GM10248 (cell line): ENCODE results near the gene NEU1.

ENCODE experiments used
- CTCF ChIA-PET: fragments of 300-600 bp; sonication (Branson Sonifier 250); formaldehyde crosslinking; extraction: SDS; loops from one replicate; lab custom pipeline; 2021; ENCODE audit warnings: antibody characterized with exemption; lab: Yijun Ruan, JAX
- POLR2A ChIA-PET: fragments of 350-650 bp; sonication (Branson Sonifier 250); formaldehyde crosslinking; extraction: SDS; loops from one replicate; lab custom pipeline; 2020; ENCODE audit warnings: antibody characterized with exemption; lab: Yijun Ruan, JAX
- DNase-seq: peaks from one replicate; pipeline ENCODE4 v3.0.0; 2012; ENCODE audit errors: extremely low spot score
- TF ChIP-seq, protein P1 (sequence below): IDR thresholded peaks from 2 replicates; pipeline ENCODE4 v1.5.1; 2012; ENCODE audit warnings: mild to moderate bottlenecking, low read depth; ENCODE audit errors: extremely low read depth, missing control alignments, control extremely low read depth

Gene NEU1

DNA sequence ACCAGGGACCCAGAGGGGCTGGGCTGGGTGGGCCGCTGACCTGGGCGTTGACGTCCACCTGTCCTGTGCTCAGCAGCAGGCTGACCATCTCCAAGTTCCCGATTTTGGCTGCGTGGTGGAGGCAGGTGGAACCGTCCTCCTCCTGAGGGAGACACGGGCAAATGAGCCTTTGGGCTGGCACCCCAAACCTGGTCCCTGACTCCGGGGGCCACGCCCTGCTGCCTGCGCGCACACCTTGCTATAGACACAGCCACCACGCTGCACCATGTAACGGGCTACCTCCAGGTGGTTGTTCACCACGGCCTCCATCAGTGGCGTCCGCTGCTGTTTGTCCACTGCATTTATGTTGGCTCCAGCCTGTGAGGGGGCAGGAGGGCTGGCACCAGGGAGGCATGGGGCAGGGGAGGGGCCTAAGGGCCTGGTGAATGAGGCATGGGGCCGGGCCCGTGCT is 23.9 kb upstream of the NEU1 start:
- no peak for DNase-seq
- CTCF ChIA-PET, result interaction anchor here (1.0 to 3.1 kb wide), 2 partner anchors 10 to 23 kb away, joined by 3 to 12 read pairs; no protein-coding TSS in a partner anchor
- POLR2A ChIA-PET, result interaction anchor here (0.6 kb wide), 1 partner anchor 35 kb away, joined by 3 read pairs; no protein-coding TSS in a partner anchor
- TF ChIP-seq, protein P1, sequence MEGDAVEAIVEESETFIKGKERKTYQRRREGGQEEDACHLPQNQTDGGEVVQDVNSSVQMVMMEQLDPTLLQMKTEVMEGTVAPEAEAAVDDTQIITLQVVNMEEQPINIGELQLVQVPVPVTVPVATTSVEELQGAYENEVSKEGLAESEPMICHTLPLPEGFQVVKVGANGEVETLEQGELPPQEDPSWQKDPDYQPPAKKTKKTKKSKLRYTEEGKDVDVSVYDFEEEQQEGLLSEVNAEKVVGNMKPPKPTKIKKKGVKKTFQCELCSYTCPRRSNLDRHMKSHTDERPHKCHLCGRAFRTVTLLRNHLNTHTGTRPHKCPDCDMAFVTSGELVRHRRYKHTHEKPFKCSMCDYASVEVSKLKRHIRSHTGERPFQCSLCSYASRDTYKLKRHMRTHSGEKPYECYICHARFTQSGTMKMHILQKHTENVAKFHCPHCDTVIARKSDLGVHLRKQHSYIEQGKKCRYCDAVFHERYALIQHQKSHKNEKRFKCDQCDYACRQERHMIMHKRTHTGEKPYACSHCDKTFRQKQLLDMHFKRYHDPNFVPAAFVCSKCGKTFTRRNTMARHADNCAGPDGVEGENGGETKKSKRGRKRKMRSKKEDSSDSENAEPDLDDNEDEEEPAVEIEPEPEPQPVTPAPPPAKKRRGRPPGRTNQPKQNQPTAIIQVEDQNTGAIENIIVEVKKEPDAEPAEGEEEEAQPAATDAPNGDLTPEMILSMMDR, result no peak

DNA sequence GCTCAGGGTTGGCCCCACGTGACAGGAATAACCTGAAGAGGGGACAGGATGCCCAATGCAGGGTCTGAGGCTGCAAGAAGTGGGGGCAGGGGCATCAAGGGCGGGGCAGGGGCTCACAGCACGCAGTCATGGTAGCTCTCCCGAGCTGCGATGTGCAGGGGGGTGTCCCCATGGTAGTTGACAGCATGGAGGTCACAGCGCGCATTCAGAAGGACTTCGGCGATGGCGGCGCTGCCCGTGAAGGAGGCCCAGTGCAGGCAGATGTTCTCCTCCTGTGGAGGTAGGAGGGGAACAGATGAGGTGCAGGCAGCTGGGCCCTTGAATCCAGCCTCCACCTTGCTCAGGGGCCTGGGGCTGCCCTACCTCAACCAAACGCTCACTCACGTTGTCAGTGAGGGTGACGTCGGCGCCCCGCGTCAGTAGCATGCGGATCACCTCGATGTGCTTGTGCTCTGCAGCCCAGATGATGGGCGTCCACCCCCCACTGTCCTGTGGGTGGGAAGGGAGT is 22.0 kb upstream of the NEU1 start:
- POLR2A ChIA-PET, result no interaction called here
- CTCF ChIA-PET, result interaction anchor here (2.0 to 2.4 kb wide), 2 partner anchors 22 to 67 kb away, joined by 5 to 6 read pairs; partner anchors contain the start of gene NEU1
- no peak for DNase-seq
- TF ChIP-seq, protein P1, result no peak

GRCh38 chr6:31883676-31884075 is 21.1 kb upstream of the NEU1 start:
- TF ChIP-seq, protein P1, result no peak
- ChIA-PET POLR2A (no interaction called here), CTCF (interaction anchor here (0.8 to 2.4 kb wide), 3 partner anchors 8 to 68 kb away, joined by 3 to 6 read pairs (median 5); partner anchors contain the start of gene NEU1)
- no peak for DNase-seq

- TF ChIP-seq, protein P1, result no peak
- no peak for DNase-seq
- ChIA-PET POLR2A (no interaction called here), CTCF (interaction anchor here (1.8 to 2.0 kb wide), 2 partner anchors 10 to 20 kb away, joined by 4 to 5 read pairs; partner anchors contain the start of gene NEU1)
These were observed 19.7 kb upstream of the NEU1 start for GRCh38 chr6:31882344-31882743.

GRCh38 chr6:31881136-31881859 is 18.7 kb upstream of the NEU1 start:
- TF ChIP-seq, protein P1, result no peak

GRCh38 chr6:31880616-31881015 is 18.0 kb upstream of the NEU1 start:
- POLR2A ChIA-PET, result no interaction called here
- CTCF ChIA-PET, result interaction anchor here (0.6 to 1.5 kb wide), 5 partner anchors 11 to 111 kb away, joined by 3 to 4 read pairs (median 3); no protein-coding TSS in a partner anchor
- TF ChIP-seq, protein P1, result no peak
- no peak for DNase-seq

More at GRCh38 chr6:31881136-31881859, 18.7 kb upstream of the NEU1 start:
- CTCF ChIA-PET, result interaction anchor here (1.4 to 1.8 kb wide), 3 partner anchors 9 to 71 kb away, joined by 3 to 4 read pairs (median 4); no protein-coding TSS in a partner anchor
- DNase-seq, result no peak
- POLR2A ChIA-PET, result no interaction called here
